Vagina (tissue), 2 donors: ENCODE measurements around the gene UPP2.

Experiments used
- CTCF ChIP-seq, 3 experiments: fragments of 450-650 bp in 2 of 3; fragments of 200-600 bp in 1 of 3; sonication (generic) in 1 of 3; IDR thresholded peaks; one replicate each; pipeline ENCODE4 v1.5.1; 2017 to 2019; ENCODE audit warnings: antibody characterized with exemption in 3 of 3, mild to moderate bottlenecking in 2 of 3, moderate library complexity in 2 of 3
- POLR2A ChIP-seq, 2 donors: fragments of 450-650 bp; IDR thresholded peaks; one replicate each; pipeline ENCODE4 v1.6.1; 2017; ENCODE audit warnings: antibody characterized with exemption in 2 of 2, mild to moderate bottlenecking in 2 of 2, moderate library complexity in 2 of 2
- POLR2AphosphoS5 ChIP-seq, 2 donors: sonication (generic); formaldehyde crosslinking; IDR thresholded peaks; one replicate each; pipeline ENCODE4 v1.9.0; 2017; ENCODE audit warnings: antibody characterized with exemption in 2 of 2, mild to moderate bottlenecking in 2 of 2, low read depth in 1 of 2; ENCODE audit not compliant: insufficient read depth in 1 of 2

- TF ChIP-seq CTCF (IDR thresholded peaks at IDR 0.05) (no peak), POLR2A (IDR thresholded peaks at IDR 0.05) (no peak), POLR2AphosphoS5 (IDR thresholded peaks at IDR 0.05; ENCODE audit: insufficient read depth in 1 of 2, low read depth in 1 of 2) (no peak)
These were observed 33.4 kb downstream of the UPP2 start for GRCh38 chr2:158135096-158135495.
